K562 (cell line): ENCODE measurements around the gene TEX14. TPM values are rescaled to one million over a fixed set of nuclear protein-coding genes. Genes with fewer than 3 reads are reported as not detected.
A peak's percentile ranks its signal among the peaks of the same experiment; 100 is the strongest.

Experiments
- ATAC-seq: fragments of 200-7000 bp; cut with Tn5 transposase; 3 replicates; pipeline ENCODE4 v1.9.1; 2020; ENCODE audit warnings: moderate library complexity
- BruUV-seq: library from RNA; stranded (reverse); fragments of 400-500 nt; replicated peaks from 2 replicates; lab custom pipeline; 2021; lab: Mats Ljungman, UMichigan
- CTCF ChIA-PET: fragments of 300-600 bp; formaldehyde crosslinking; extraction: SDS; loops from one replicate; lab custom pipeline; 2021; ENCODE audit warnings: low intra/inter-chr PET ratio; lab: Yijun Ruan, JAX
- POLR2A ChIA-PET: fragments of 300-600, 350-650 bp; sonication (Branson Sonifier 250); formaldehyde crosslinking; extraction: SDS; loops from one replicate; lab custom pipeline; 2021; ENCODE audit warnings: antibody characterized with exemption, inconsistent platforms; lab: Yijun Ruan, JAX
- DNase-seq, 4 experiments: peaks; one replicate each; pipeline versions ENCODE4 v3.0.0 to v3.0.0-alpha.2; 2011 to 2018; ENCODE audit warnings: low spot score in 3 of 4, mixed read lengths in 3 of 4; ENCODE audit errors: extremely low read depth in 1 of 4
- FAIRE-seq: peaks from 2 replicates; lab custom pipeline; 2011; peaks lifted over from hg19 to GRCh38; lab: Jason Lieb, UNC
- H2AFZ ChIP-seq: 2 replicates; pipeline ENCODE4 v1.6.0; 2011; ENCODE audit warnings: low read depth, low read length, control low read depth, inconsistent platforms
- H3K27ac ChIP-seq: fragments of 200-600 bp; 3 replicates; pipeline ENCODE4 v1.8.0; 2011; ENCODE audit warnings: low read depth, mild to moderate bottlenecking, control low read depth, inconsistent platforms, low read length, moderate library complexity, mixed read lengths; ENCODE audit errors: extremely low read depth
- H3K27me3 ChIP-seq, 2 experiments: fragments of 300-600 bp in 1 of 2; 2 replicates in 1 of 2; 3 replicates in 1 of 2; pipeline versions ENCODE4 v1.6.0 to v1.8.0; 2011; ENCODE audit warnings: inconsistent platforms in 2 of 2, low read length in 2 of 2, mild to moderate bottlenecking in 1 of 2, mixed read lengths in 1 of 2, moderate library complexity in 1 of 2; ENCODE audit not compliant: control insufficient read depth in 2 of 2, insufficient read depth in 2 of 2
- H3K36me3 ChIP-seq: fragments of 300-600 bp; 3 replicates; pipeline ENCODE4 v1.8.0; 2011; ENCODE audit warnings: mild to moderate bottlenecking, low read length, inconsistent platforms; ENCODE audit not compliant: control insufficient read depth, insufficient read depth
- H3K4me1 ChIP-seq, 2 experiments: fragments of 200-600 bp in 1 of 2; replicated peaks in 1 of 2; 2 replicates in 1 of 2; 3 replicates in 1 of 2; pipeline versions ENCODE4 v1.5.1 to v1.8.0; 2011; ENCODE audit warnings: inconsistent platforms in 2 of 2, low read length in 2 of 2, mild to moderate bottlenecking in 1 of 2, mixed read lengths in 1 of 2, moderate library complexity in 1 of 2; ENCODE audit not compliant: control insufficient read depth in 2 of 2, insufficient read depth in 2 of 2
- H3K4me2 ChIP-seq: 2 replicates; pipeline ENCODE4 v1.6.1; 2011; ENCODE audit warnings: low read length, control low read depth, inconsistent platforms, mixed read lengths; ENCODE audit not compliant: insufficient read depth
- H3K4me3 ChIP-seq: fragments of 200-600 bp; sonication (generic), shearing (Covaris generic); 2 replicates; pipeline ENCODE4 v1.5.1; 2016; ENCODE audit warnings: control low read depth, inconsistent platforms
- H3K79me2 ChIP-seq: fragments of 200-600 bp; 3 replicates; pipeline ENCODE4 v1.8.0; 2011; ENCODE audit warnings: low read length, inconsistent platforms; ENCODE audit not compliant: control insufficient read depth, insufficient read depth
- H3K9ac ChIP-seq, 2 experiments: 2 replicates each; pipeline versions ENCODE4 v1.6.0 to v1.6.1; 2011; ENCODE audit warnings: low read depth in 2 of 2, low read length in 2 of 2, control low read depth in 1 of 2, inconsistent platforms in 1 of 2, mild to moderate bottlenecking in 1 of 2, mixed read lengths in 1 of 2; ENCODE audit not compliant: insufficient read depth in 1 of 2
- H3K9me1 ChIP-seq: one replicate; pipeline ENCODE4 v1.6.0; 2011; ENCODE audit warnings: inconsistent platforms, mild to moderate bottlenecking, low read length, moderate library complexity; ENCODE audit not compliant: control insufficient read depth, insufficient read depth
- H3K9me3 ChIP-seq: replicated peaks from 2 replicates; pipeline ENCODE4 v1.5.1; 2011; ENCODE audit warnings: low read depth, low read length, inconsistent platforms; ENCODE audit not compliant: control insufficient read depth, insufficient read depth
- H4K20me1 ChIP-seq: replicated peaks from 2 replicates; pipeline ENCODE4 v1.6.1; 2011; ENCODE audit warnings: low read length, inconsistent platforms, mixed read lengths; ENCODE audit not compliant: control insufficient read depth, insufficient read depth
- ARID1B ChIP-seq: fragments of 450-650 bp; IDR thresholded peaks from 2 replicates; pipeline ENCODE4 v1.6.1; 2016; ENCODE audit warnings: antibody characterized with exemption, mild to moderate bottlenecking, inconsistent platforms
- CEBPG ChIP-seq, 3 experiments: fragments of 200-800 bp in 1 of 3; sonication (Bioruptor generic) in 1 of 3; sonication (generic) in 1 of 3; formaldehyde crosslinking in 1 of 3; IDR thresholded peaks in 2 of 3; conservative IDR thresholded peaks in 1 of 3; 2 replicates each; pipeline versions ENCODE4 v1.6.1 to v1.8.0; 2016 to 2022; ENCODE audit warnings: missing compliant biosample characterization in 2 of 3, missing genetic modification characterization in 2 of 3, mild to moderate bottlenecking in 1 of 3, missing genetic modification reagents in 1 of 3
- HCFC1 ChIP-seq: IDR thresholded peaks from 2 replicates; pipeline ENCODE4 v1.6.1; 2012; ENCODE audit warnings: low read depth, low read length, improper control_type of control experiment
- HNRNPH1 ChIP-seq: fragments of 200-400 bp; formaldehyde crosslinking; optimal IDR thresholded peaks from 2 replicates; pipeline ENCODE3; 2017; ENCODE audit warnings: low read depth, mild to moderate bottlenecking, low read length, moderate library complexity
- JUN ChIP-seq, 2 experiments: sonication (generic) in 1 of 2; formaldehyde crosslinking in 1 of 2; IDR thresholded peaks; 2 replicates each; pipeline versions ENCODE4 v1.6.1 to v1.8.0; 2012 to 2022; ENCODE audit warnings: borderline replicate concordance in 2 of 2, mild to moderate bottlenecking in 2 of 2, improper control_type of control experiment in 1 of 2, low read depth in 1 of 2, low read length in 1 of 2, missing genetic modification reagents in 1 of 2
- L3MBTL2 ChIP-seq: fragments of 450-650 bp; IDR thresholded peaks from 2 replicates; pipeline ENCODE4 v1.6.1; 2016; ENCODE audit warnings: mild to moderate bottlenecking, moderate library complexity
- TAF9B ChIP-seq: fragments of 450-650 bp; IDR thresholded peaks from 2 replicates; pipeline ENCODE4 v1.6.1; 2018; ENCODE audit warnings: mild to moderate bottlenecking; ENCODE audit not compliant: partially characterized antibody
- WGBS: fragments of 100-300 bp; shearing (Covaris generic); methylation state at CpG from one replicate; pipeline ENCODE4 v1.1.6; 2016; ENCODE audit warnings: low coverage, mixed read lengths; ENCODE audit not compliant: insufficient coverage; ENCODE audit errors: missing lambda C conversion rate; 5-methylcytosine and 5-hydroxymethylcytosine counted together
- in situ Hi-C: fragments of 300-500 bp; cut with MboI; formaldehyde crosslinking; loops from 4 replicates; pipeline ENCODE4 v1.15.0; 2018; ENCODE audit warnings: inconsistent platforms, mixed read lengths
- intact Hi-C: fragments of 100-400 bp; cut with micrococcal nuclease; formaldehyde crosslinking; loops from 2 replicates; pipeline ENCODE4 v1.14.2; 2022
- polyA plus RNA-seq, 8 experiments: library from polyadenylated mRNA; depleted of rRNA in 4 of 8; stranded (reverse) in 5 of 8; unstranded in 3 of 8; fragments of >200 nt; fragmentation: Nextera tagmentation in 2 of 8; fragmentation: Illumina TruSeq in 1 of 8; extraction: Ambion mirVana in 2 of 8; extraction: Trizol in 1 of 8; gene quantifications; 2 replicates each; pipeline versions ENCODE4 v1.2.1 to v1.2.3, GENCODE V29; 2011 to 2014; ENCODE audit warnings: inconsistent platforms in 1 of 8, missing spikeins in 1 of 8
- total RNA-seq, 7 experiments: library from RNA; depleted of rRNA in 6 of 7; stranded (reverse); fragments of >200 nt in 6 of 7; fragmentation: Illumina TruSeq in 2 of 7; extraction: Trizol in 2 of 7; gene quantifications; 2 replicates each; pipeline versions ENCODE4 v1.2.1 to v1.2.3, GENCODE V29; 2011 to 2021; ENCODE audit warnings: low replicate concordance in 1 of 7
- TF ChIP-seq, protein P1 (sequence below): IDR thresholded peaks from 2 replicates; pipeline ENCODE4 v1.6.1; 2016; ENCODE audit warnings: missing genetic modification characterization, missing compliant biosample characterization
- TF ChIP-seq, protein P2 (sequence below), 3 experiments: IDR thresholded peaks in 2 of 3; conservative IDR thresholded peaks in 1 of 3; 2 replicates each; pipeline ENCODE4 v1.5.1; 2011 to 2012; ENCODE audit warnings: low read length in 3 of 3, mild to moderate bottlenecking in 3 of 3, control low read depth in 2 of 3, improper control_type of control experiment in 1 of 3, inconsistent platforms in 1 of 3, low read depth in 1 of 3, mixed read lengths in 1 of 3, moderate library complexity in 1 of 3; ENCODE audit not compliant: insufficient read depth in 2 of 3
- TF ChIP-seq, protein P3 (sequence below): fragments of 450-650 bp; IDR thresholded peaks from 2 replicates; pipeline ENCODE4 v1.6.1; 2018; ENCODE audit warnings: mild to moderate bottlenecking, low read depth; ENCODE audit not compliant: partially characterized antibody
- TF ChIP-seq, protein P4 (sequence below): sonication (generic); formaldehyde crosslinking; IDR thresholded peaks from 2 replicates; pipeline ENCODE4 v1.9.0; 2022; ENCODE audit warnings: mild to moderate bottlenecking, missing genetic modification reagents

Gene TEX14
- total and polyA plus RNA-seq, 9 of the 15 experiments (the other 6 are each of a cell fraction or from before 2014, with no cell fraction given) = 0.05 to 0.12 (median 0.09) TPM; not detected in 1

DNA sequence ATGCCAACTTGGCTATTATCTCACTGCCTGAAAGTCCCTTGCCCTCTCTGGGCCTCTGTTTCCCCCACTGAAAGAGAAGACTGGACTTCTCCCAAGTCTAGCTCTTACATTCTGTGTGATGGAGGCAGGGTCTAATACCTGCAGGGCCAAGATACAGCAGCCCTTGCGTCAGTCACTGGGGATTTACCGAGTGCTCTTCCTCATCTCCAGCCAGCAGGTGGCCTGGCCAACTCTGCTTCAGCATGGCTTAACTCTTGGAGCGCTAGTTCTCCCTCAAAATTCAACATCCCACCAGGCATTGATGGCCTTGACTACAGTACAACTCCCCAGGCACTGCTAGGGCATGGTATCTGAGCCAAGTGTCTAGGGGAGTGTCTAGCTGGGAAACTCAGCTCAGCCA is 157.5 kb downstream of the TEX14 start:
- no peak overlapping the region for H2AFZ ChIP-seq
- peaks cover 10 to 14% of the 10 kb centered on the region in 2 experiments for H3K4me1 ChIP-seq
- 16% methylated on average over 3 of the region's 3 CpGs for WGBS
- CTCF ChIA-PET = no interaction called here
- H3K4me2 ChIP-seq = no peak overlapping the region
- intact Hi-C loops (no loop called here), in situ Hi-C loops (no loop called here)
- ATAC-seq (peak; percentile 43), DNase-seq (no peak)
- H3K27me3 ChIP-seq = peaks cover 2 to 24% of the 10 kb centered on the region in 2 experiments; a peak in 4 of 5 replicates
- peaks cover 4% of the 10 kb centered on the region for H4K20me1 ChIP-seq
- H3K4me3 ChIP-seq = no peak overlapping the region
- H3K36me3 ChIP-seq = no peaks in the 10 kb centered on the region
- no peaks in the 10 kb centered on the region for H3K9me3 ChIP-seq
- no peak overlapping the region for H3K27ac ChIP-seq
- POLR2A ChIA-PET = interaction anchor here (1.2 to 1.5 kb wide), 2 partner anchors 16 to 97 kb away, joined by 3 to 9 read pairs; no protein-coding TSS in a partner anchor
- H3K9ac ChIP-seq = no peak overlapping the region
- TF ChIP-seq HCFC1 = no peak
- TF ChIP-seq, protein P1, sequence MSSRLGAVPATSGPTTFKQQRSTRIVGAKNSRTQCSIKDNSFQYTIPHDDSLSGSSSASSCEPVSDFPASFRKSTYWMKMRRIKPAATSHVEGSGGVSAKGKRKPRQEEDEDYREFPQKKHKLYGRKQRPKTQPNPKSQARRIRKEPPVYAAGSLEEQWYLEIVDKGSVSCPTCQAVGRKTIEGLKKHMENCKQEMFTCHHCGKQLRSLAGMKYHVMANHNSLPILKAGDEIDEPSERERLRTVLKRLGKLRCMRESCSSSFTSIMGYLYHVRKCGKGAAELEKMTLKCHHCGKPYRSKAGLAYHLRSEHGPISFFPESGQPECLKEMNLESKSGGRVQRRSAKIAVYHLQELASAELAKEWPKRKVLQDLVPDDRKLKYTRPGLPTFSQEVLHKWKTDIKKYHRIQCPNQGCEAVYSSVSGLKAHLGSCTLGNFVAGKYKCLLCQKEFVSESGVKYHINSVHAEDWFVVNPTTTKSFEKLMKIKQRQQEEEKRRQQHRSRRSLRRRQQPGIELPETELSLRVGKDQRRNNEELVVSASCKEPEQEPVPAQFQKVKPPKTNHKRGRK = no peak
- TF ChIP-seq JUN (IDR thresholded peaks at IDR 0.05; ENCODE audit: borderline replicate concordance, low read depth, low read length) = no peak
- TF ChIP-seq JUN (CRISPR knock-in tag; IDR thresholded peaks at IDR 0.05; ENCODE audit: borderline replicate concordance) = no peak
- TF ChIP-seq, protein P2, sequence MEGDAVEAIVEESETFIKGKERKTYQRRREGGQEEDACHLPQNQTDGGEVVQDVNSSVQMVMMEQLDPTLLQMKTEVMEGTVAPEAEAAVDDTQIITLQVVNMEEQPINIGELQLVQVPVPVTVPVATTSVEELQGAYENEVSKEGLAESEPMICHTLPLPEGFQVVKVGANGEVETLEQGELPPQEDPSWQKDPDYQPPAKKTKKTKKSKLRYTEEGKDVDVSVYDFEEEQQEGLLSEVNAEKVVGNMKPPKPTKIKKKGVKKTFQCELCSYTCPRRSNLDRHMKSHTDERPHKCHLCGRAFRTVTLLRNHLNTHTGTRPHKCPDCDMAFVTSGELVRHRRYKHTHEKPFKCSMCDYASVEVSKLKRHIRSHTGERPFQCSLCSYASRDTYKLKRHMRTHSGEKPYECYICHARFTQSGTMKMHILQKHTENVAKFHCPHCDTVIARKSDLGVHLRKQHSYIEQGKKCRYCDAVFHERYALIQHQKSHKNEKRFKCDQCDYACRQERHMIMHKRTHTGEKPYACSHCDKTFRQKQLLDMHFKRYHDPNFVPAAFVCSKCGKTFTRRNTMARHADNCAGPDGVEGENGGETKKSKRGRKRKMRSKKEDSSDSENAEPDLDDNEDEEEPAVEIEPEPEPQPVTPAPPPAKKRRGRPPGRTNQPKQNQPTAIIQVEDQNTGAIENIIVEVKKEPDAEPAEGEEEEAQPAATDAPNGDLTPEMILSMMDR (IDR thresholded peaks at IDR 0.05 in 2 of 3, conservative IDR thresholded peaks at IDR 0.05 in 1 of 3; ENCODE audit: insufficient read depth in 2 of 3, low read depth in 1 of 3, low read length in 3 of 3) = peak in 2 of 3 experiments; percentile 22 to 28; a peak in 3 of 6 replicates
- TF ChIP-seq TAF9B = no peak
- TF ChIP-seq, protein P3, sequence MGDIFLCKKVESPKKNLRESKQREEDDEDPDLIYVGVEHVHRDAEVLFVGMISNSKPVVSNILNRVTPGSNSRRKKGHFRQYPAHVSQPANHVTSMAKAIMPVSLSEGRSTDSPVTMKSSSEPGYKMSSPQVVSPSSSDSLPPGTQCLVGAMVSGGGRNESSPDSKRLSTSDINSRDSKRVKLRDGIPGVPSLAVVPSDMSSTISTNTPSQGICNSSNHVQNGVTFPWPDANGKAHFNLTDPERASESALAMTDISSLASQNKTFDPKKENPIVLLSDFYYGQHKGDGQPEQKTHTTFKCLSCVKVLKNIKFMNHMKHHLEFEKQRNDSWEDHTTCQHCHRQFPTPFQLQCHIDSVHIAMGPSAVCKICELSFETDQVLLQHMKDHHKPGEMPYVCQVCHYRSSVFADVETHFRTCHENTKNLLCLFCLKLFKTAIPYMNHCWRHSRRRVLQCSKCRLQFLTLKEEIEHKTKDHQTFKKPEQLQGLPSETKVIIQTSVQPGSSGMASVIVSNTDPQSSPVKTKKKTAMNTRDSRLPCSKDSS = no peak
- TF ChIP-seq L3MBTL2 = 0 out of 2 replicates have a peak, but pooled peaks have one; percentile 15
- TF ChIP-seq ARID1B = 0 out of 2 replicates have a peak, but pooled peaks have one; percentile 0
- TF ChIP-seq, protein P4, sequence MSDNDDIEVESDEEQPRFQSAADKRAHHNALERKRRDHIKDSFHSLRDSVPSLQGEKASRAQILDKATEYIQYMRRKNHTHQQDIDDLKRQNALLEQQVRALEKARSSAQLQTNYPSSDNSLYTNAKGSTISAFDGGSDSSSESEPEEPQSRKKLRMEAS (CRISPR knock-in tag) = peak; percentile 12; the same call in 1 of the 2 replicates
- TF ChIP-seq HNRNPH1 = no peak
- TF ChIP-seq CEBPG (CRISPR knock-in tag; IDR thresholded peaks at IDR 0.05) = peak; percentile 52; the same call in 1 of the 2 replicates
- no peak for TF ChIP-seq CEBPG (tag; conservative IDR thresholded peaks at IDR 0.05 in 1 of 2, IDR thresholded peaks at IDR 0.05 in 1 of 2)
- TF ChIP-seq, all 486 proteins: peak for 5
- Histone ChIP-seq H3K79me2 (no peaks in the 10 kb centered on the region), H3K9me1 (no peaks in the 10 kb centered on the region)
- FAIRE-seq = no peak
- no TSS peak for BruUV-seq
